HepG2 (cell line): ENCODE data around the gene GPS1. TPM values are rescaled to one million over a fixed set of nuclear protein-coding genes. Genes with fewer than 3 reads are reported as not detected.

Experiments
- ZFP82 ChIP-seq: sonication (generic); formaldehyde crosslinking; IDR thresholded peaks from 2 replicates; pipeline ENCODE4 v1.5.1; 2020; ENCODE audit warnings: mild to moderate bottlenecking, missing genetic modification reagents, borderline replicate concordance
- ZNF556 ChIP-seq: sonication (generic); formaldehyde crosslinking; IDR thresholded peaks from 2 replicates; pipeline ENCODE4 v1.4.0; 2020; ENCODE audit warnings: mild to moderate bottlenecking, missing genetic modification reagents, borderline replicate concordance
- ZNF83 ChIP-seq: sonication (generic); formaldehyde crosslinking; IDR thresholded peaks from 2 replicates; pipeline ENCODE4 v1.4.0; 2020; ENCODE audit warnings: missing genetic modification reagents, mild to moderate bottlenecking, borderline replicate concordance
- polyA plus RNA-seq, 8 experiments: library from polyadenylated mRNA; depleted of rRNA in 3 of 8; stranded (reverse) in 7 of 8; unstranded in 1 of 8; fragments of >200 nt; fragmentation: Illumina TruSeq in 4 of 8; extraction: Trizol in 4 of 8; gene quantifications; 2 replicates each; pipeline versions ENCODE4 v1.2.1 to v1.2.3, GENCODE V29; 2011 to 2016; ENCODE audit warnings: low read depth in 4 of 8, missing spikeins in 1 of 8, mixed read lengths in 1 of 8; ENCODE audit not compliant: insufficient read depth in 1 of 8
- total RNA-seq, 5 experiments: library from RNA; depleted of rRNA; stranded (reverse); fragments of >200 nt; fragmentation: Illumina TruSeq; extraction: Trizol; gene quantifications; 2 replicates each; pipeline ENCODE4 v1.2.3, GENCODE V29; 2016; ENCODE audit warnings: low read depth in 1 of 5
- TF ChIP-seq, protein P1 (sequence below): sonication (generic); formaldehyde crosslinking; IDR thresholded peaks from 2 replicates; pipeline ENCODE4 v1.9.0; 2022; ENCODE audit warnings: missing genetic modification reagents, mild to moderate bottlenecking, borderline replicate concordance
- TF ChIP-seq, protein P2 (sequence below): sonication (generic); formaldehyde crosslinking; IDR thresholded peaks from 2 replicates; pipeline ENCODE4 v1.4.0; 2020; ENCODE audit warnings: missing genetic modification reagents, borderline replicate concordance
- TF ChIP-seq, protein P3 (sequence below), 2 experiments: sonication (generic) in 1 of 2; formaldehyde crosslinking in 1 of 2; IDR thresholded peaks; 2 replicates each; pipeline versions ENCODE4 v1.4.0 to v1.6.1; 2016 to 2020; ENCODE audit warnings: borderline replicate concordance in 1 of 2, low read depth in 1 of 2, mild to moderate bottlenecking in 1 of 2, missing genetic modification reagents in 1 of 2
- TF ChIP-seq, protein P4 (sequence below): sonication (generic); formaldehyde crosslinking; IDR thresholded peaks from 2 replicates; pipeline ENCODE4 v1.8.1; 2023; ENCODE audit warnings: mild to moderate bottlenecking, missing genetic modification reagents
- TF ChIP-seq, protein P5 (sequence below): sonication (generic); formaldehyde crosslinking; IDR thresholded peaks from 2 replicates; pipeline ENCODE4 v1.5.0; 2020; ENCODE audit warnings: mild to moderate bottlenecking, missing genetic modification reagents, moderate library complexity

Gene GPS1
- total and polyA plus RNA-seq, 2 of the 13 experiments (the other 11 are each of a cell fraction or from before 2014, with no cell fraction given): 124 to 128 TPM

DNA sequence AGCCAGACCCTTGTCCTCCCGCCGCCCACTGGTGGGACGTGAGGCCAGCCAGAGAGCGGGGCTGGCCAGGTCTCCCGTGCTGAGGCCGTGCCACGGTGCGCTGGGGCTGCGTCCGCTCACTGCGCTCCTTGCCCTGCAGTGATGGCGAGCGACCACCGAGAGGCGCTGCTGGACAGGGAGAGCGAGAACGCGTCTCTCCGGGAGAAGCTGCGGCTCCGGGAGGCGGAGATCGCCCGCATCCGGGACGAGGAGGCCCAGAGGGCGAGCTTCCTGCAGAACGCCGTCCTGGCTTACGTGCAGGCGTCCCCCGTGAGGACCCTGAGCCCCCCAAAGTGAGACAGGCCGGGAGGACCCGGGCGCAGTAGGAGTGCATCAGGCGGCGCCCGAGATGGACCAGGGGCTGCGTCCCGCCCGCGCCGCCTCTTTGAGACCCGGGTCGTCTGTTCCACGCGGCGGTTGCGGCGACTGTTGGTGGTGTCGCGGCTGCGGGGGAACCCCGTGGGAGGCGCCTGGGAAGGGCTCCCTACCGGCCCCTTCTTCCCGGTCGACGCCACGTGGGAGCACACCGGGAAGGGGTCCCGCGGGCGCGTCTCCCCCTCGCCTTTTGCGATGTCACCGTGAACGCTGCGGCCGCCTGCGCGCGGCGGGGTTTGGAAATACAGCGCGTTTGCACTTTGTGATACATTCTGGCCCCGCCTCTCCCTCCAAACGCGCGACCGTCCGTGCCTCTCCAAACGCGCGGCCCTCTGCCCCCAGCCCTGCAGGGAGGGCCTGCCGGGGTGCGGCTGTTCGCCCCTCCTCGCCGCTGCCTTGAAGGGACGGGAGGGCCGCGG lies 21.0 kb upstream of the GPS1 start (continued):
- TF ChIP-seq, protein P1, sequence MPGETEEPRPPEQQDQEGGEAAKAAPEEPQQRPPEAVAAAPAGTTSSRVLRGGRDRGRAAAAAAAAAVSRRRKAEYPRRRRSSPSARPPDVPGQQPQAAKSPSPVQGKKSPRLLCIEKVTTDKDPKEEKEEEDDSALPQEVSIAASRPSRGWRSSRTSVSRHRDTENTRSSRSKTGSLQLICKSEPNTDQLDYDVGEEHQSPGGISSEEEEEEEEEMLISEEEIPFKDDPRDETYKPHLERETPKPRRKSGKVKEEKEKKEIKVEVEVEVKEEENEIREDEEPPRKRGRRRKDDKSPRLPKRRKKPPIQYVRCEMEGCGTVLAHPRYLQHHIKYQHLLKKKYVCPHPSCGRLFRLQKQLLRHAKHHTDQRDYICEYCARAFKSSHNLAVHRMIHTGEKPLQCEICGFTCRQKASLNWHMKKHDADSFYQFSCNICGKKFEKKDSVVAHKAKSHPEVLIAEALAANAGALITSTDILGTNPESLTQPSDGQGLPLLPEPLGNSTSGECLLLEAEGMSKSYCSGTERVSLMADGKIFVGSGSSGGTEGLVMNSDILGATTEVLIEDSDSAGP (CRISPR knock-in tag): peak; percentile 46; the same call in 1 of the 2 replicates
- TF ChIP-seq, protein P2, sequence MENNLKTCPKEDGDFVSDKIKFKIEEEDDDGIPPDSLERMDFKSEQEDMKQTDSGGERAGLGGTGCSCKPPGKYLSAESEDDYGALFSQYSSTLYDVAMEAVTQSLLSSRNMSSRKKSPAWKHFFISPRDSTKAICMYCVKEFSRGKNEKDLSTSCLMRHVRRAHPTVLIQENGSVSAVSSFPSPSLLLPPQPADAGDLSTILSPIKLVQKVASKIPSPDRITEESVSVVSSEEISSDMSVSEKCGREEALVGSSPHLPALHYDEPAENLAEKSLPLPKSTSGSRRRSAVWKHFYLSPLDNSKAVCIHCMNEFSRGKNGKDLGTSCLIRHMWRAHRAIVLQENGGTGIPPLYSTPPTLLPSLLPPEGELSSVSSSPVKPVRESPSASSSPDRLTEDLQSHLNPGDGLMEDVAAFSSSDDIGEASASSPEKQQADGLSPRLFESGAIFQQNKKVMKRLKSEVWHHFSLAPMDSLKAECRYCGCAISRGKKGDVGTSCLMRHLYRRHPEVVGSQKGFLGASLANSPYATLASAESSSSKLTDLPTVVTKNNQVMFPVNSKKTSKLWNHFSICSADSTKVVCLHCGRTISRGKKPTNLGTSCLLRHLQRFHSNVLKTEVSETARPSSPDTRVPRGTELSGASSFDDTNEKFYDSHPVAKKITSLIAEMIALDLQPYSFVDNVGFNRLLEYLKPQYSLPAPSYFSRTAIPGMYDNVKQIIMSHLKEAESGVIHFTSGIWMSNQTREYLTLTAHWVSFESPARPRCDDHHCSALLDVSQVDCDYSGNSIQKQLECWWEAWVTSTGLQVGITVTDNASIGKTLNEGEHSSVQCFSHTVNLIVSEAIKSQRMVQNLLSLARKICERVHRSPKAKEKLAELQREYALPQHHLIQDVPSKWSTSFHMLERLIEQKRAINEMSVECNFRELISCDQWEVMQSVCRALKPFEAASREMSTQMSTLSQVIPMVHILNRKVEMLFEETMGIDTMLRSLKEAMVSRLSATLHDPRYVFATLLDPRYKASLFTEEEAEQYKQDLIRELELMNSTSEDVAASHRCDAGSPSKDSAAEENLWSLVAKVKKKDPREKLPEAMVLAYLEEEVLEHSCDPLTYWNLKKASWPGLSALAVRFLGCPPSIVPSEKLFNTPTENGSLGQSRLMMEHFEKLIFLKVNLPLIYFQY (CRISPR knock-in tag): no peak
- TF ChIP-seq, protein P3, sequence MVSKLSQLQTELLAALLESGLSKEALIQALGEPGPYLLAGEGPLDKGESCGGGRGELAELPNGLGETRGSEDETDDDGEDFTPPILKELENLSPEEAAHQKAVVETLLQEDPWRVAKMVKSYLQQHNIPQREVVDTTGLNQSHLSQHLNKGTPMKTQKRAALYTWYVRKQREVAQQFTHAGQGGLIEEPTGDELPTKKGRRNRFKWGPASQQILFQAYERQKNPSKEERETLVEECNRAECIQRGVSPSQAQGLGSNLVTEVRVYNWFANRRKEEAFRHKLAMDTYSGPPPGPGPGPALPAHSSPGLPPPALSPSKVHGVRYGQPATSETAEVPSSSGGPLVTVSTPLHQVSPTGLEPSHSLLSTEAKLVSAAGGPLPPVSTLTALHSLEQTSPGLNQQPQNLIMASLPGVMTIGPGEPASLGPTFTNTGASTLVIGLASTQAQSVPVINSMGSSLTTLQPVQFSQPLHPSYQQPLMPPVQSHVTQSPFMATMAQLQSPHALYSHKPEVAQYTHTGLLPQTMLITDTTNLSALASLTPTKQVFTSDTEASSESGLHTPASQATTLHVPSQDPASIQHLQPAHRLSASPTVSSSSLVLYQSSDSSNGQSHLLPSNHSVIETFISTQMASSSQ (IDR thresholded peaks at IDR 0.05; ENCODE audit: low read depth): no peak
- TF ChIP-seq, protein P3 (CRISPR knock-in tag; IDR thresholded peaks at IDR 0.05; ENCODE audit: borderline replicate concordance): 0 out of 2 replicates have a peak, but pooled peaks have one; percentile 12
- TF ChIP-seq ZNF556 (CRISPR knock-in tag): no peak
- TF ChIP-seq ZFP82 (CRISPR knock-in tag): no peak
- TF ChIP-seq, protein P4, sequence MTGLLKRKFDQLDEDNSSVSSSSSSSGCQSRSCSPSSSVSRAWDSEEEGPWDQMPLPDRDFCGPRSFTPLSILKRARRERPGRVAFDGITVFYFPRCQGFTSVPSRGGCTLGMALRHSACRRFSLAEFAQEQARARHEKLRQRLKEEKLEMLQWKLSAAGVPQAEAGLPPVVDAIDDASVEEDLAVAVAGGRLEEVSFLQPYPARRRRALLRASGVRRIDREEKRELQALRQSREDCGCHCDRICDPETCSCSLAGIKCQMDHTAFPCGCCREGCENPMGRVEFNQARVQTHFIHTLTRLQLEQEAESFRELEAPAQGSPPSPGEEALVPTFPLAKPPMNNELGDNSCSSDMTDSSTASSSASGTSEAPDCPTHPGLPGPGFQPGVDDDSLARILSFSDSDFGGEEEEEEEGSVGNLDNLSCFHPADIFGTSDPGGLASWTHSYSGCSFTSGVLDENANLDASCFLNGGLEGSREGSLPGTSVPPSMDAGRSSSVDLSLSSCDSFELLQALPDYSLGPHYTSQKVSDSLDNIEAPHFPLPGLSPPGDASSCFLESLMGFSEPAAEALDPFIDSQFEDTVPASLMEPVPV (CRISPR knock-in tag): no peak
- no peak for TF ChIP-seq ZNF83 (CRISPR knock-in tag)
- TF ChIP-seq, protein P5, sequence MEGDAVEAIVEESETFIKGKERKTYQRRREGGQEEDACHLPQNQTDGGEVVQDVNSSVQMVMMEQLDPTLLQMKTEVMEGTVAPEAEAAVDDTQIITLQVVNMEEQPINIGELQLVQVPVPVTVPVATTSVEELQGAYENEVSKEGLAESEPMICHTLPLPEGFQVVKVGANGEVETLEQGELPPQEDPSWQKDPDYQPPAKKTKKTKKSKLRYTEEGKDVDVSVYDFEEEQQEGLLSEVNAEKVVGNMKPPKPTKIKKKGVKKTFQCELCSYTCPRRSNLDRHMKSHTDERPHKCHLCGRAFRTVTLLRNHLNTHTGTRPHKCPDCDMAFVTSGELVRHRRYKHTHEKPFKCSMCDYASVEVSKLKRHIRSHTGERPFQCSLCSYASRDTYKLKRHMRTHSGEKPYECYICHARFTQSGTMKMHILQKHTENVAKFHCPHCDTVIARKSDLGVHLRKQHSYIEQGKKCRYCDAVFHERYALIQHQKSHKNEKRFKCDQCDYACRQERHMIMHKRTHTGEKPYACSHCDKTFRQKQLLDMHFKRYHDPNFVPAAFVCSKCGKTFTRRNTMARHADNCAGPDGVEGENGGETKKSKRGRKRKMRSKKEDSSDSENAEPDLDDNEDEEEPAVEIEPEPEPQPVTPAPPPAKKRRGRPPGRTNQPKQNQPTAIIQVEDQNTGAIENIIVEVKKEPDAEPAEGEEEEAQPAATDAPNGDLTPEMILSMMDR (CRISPR knock-in tag): peak; percentile 90
